SK-N-MC (cell line): Measurements from ENCODE around the gene GPN1.

Experiments
- EZH2 ChIP-seq: fragments of 200-600 bp; sonication (generic); IDR thresholded peaks from one replicate; pipeline ENCODE4 v1.6.1; 2017; ENCODE audit warnings: antibody characterized with exemption
- POLR2AphosphoS5 ChIP-seq: IDR thresholded peaks from 2 replicates; pipeline ENCODE4 v1.6.1; 2012; ENCODE audit warnings: mild to moderate bottlenecking, low read depth, low read length, borderline replicate concordance

DNA sequence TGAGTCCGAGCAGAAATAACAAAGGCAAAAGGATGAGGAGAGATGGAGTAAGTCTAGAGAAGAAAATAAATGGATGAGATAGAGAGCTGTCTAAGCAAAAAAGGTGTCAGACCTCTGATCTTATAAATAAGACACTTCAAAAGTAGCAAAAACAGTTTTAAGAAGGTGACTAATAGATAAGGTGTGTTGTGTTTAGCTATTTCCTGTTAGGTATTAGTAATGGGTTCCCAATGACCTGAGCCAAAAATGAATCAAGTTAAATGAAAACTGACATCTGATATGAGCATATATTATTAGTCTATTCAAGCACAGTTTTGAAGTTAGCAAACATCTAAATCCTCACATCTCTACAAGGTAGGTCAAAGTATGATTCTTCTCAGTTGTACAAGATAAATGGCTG, 23.9 kb downstream of the GPN1 start:
- TF ChIP-seq EZH2 (no peak), POLR2AphosphoS5 (no peak)
